KMS-11 (cell line): ENCODE measurements around the gene PFKP.

Experiments
- H2AFZ ChIP-seq: fragments of 200-600 bp; sonication (generic); 2 replicates; pipeline ENCODE4 v1.6.1; 2016; ENCODE audit warnings: antibody characterized with exemption, mixed run types, low read depth
- H3K27ac ChIP-seq: fragments of 200-600 bp; sonication (generic); 2 replicates; pipeline ENCODE4 v1.6.1; 2016; ENCODE audit warnings: mild to moderate bottlenecking, mixed run types
- H3K27me3 ChIP-seq: fragments of 200-600 bp; sonication (generic); 2 replicates; pipeline ENCODE4 v1.6.1; 2017; ENCODE audit warnings: mild to moderate bottlenecking, low read depth, mixed run types, moderate library complexity; ENCODE audit not compliant: insufficient read depth
- H3K36me3 ChIP-seq: fragments of 200-600 bp; sonication (generic); 2 replicates; pipeline ENCODE4 v1.6.1; 2017; ENCODE audit warnings: mild to moderate bottlenecking, mixed run types; ENCODE audit not compliant: insufficient read depth
- H3K4me1 ChIP-seq: fragments of 200-600 bp; sonication (generic); 2 replicates; pipeline ENCODE4 v1.6.1; 2016; ENCODE audit warnings: mild to moderate bottlenecking, low read depth, mixed run types; ENCODE audit not compliant: poor library complexity, severe bottlenecking
- H3K4me2 ChIP-seq: fragments of 200-600 bp; sonication (generic); 2 replicates; pipeline ENCODE4 v1.7.0; 2016; ENCODE audit warnings: mild to moderate bottlenecking, mixed run types
- H3K4me3 ChIP-seq: fragments of 200-600 bp; sonication (generic); IDR thresholded peaks from 2 replicates; pipeline ENCODE4 v1.6.1; 2017; ENCODE audit warnings: low read depth, low read length, mixed read lengths; ENCODE audit not compliant: insufficient read depth
- H3K79me2 ChIP-seq: fragments of 200-600 bp; sonication (generic); 2 replicates; pipeline ENCODE4 v1.6.1; 2016; ENCODE audit warnings: low read depth, mixed run types; ENCODE audit not compliant: insufficient read depth
- H3K9ac ChIP-seq: fragments of 200-600 bp; sonication (generic); 2 replicates; pipeline ENCODE4 v1.6.1; 2016; ENCODE audit warnings: mild to moderate bottlenecking, mixed run types
- H4K20me1 ChIP-seq: fragments of 200-600 bp; sonication (generic); 2 replicates; pipeline ENCODE4 v1.6.1; 2016; ENCODE audit warnings: mild to moderate bottlenecking, mixed run types; ENCODE audit not compliant: insufficient read depth
- CTCF ChIP-seq: fragments of 200-600 bp; sonication (generic); conservative IDR thresholded peaks from 2 replicates; pipeline ENCODE4 v1.6.1; 2017; ENCODE audit warnings: low read depth, mild to moderate bottlenecking, antibody characterized with exemption, low read length, moderate library complexity, mixed read lengths

PFKP gene

GRCh38 chr10:3065622-3066021 is 1.7 kb upstream of the PFKP start:
- Histone ChIP-seq H2AFZ (no peak overlapping the region), H3K27me3 (no peaks in the 10 kb centered on the region), H3K4me1 (peaks cover 16% of the 10 kb centered on the region), H3K4me2 (no peak overlapping the region), H3K36me3 (peaks cover 3% of the 10 kb centered on the region; the same call in 1 of the 2 replicates), H3K27ac (no peak overlapping the region), H3K4me3 (no peak overlapping the region), H3K9ac (no peak overlapping the region), H4K20me1 (peaks cover 9% of the 10 kb centered on the region), H3K79me2 (peaks cover 31% of the 10 kb centered on the region)
- TF ChIP-seq CTCF: no peak

DNA sequence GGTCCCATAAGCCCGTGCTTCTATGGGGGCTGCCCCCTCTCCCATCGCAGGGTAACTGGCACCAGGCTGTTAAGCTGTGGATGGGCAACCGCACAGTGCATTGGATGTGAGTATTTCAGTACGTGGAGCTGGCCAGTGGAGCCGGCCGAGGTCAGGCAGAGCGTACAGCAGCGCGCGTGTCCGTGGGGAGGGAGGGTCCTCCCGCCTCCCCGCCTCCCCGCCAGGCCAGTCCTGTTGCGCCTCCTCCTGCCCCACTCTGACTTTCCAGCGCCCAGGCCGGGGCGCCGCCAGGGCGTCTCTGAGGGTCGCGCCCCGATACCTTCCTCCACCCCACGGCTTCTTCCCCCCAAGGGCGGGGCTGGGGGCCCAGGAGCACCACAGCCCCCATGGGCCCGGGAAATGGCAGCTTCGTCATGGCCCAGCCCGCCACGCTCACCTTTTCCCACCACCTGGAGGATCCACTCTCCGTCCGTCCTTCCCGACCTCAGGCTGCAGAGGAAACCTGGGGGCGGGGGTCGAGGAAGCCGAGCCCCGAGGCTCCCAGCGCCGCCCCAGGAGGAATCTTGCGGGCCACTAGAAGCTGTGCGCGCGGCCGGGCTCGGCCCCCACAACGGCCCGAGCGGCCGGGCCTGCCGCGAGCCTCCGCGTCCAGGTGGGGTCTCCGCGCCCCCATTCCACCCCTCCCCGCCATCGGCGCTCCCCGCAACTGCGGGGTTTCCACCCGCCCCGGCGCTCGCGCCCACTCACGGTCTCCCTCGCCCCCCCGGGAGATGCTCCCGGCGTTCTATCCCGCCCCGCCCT is 831 bp upstream of the PFKP start:
- Histone ChIP-seq H4K20me1 (peaks cover 17% of the 10 kb centered on the region), H3K9ac (no peak overlapping the region)

GRCh38 chr10:3067859-3068179 is 471 bp downstream of the PFKP start:
- Histone ChIP-seq H3K27ac (peak overlapping the region; percentile 83), H3K4me3 (no peak overlapping the region), H3K27me3 (no peaks in the 10 kb centered on the region), H3K4me2 (peak overlapping the region; percentile 44), H3K36me3 (peaks cover 3% of the 10 kb centered on the region; the same call in 1 of the 2 replicates), H2AFZ (peak overlapping the region; percentile 83), H4K20me1 (peaks cover 28% of the 10 kb centered on the region), H3K79me2 (peaks cover 53% of the 10 kb centered on the region), H3K4me1 (peaks cover 30% of the 10 kb centered on the region), H3K9ac (peak overlapping the region; percentile 97)
- TF ChIP-seq CTCF: no peak

More for the DNA sequence above, 831 bp upstream of the PFKP start:
- Histone ChIP-seq H3K27ac (no peak overlapping the region), H3K27me3 (no peaks in the 10 kb centered on the region), H3K36me3 (peaks cover 3% of the 10 kb centered on the region; the same call in 1 of the 2 replicates), H2AFZ (peak overlapping the region; percentile 83), H3K79me2 (peaks cover 40% of the 10 kb centered on the region), H3K4me2 (peak overlapping the region; percentile 42; the same call in 1 of the 2 replicates), H3K4me3 (no peak overlapping the region), H3K4me1 (peaks cover 25% of the 10 kb centered on the region)
- no peak for TF ChIP-seq CTCF

DNA sequence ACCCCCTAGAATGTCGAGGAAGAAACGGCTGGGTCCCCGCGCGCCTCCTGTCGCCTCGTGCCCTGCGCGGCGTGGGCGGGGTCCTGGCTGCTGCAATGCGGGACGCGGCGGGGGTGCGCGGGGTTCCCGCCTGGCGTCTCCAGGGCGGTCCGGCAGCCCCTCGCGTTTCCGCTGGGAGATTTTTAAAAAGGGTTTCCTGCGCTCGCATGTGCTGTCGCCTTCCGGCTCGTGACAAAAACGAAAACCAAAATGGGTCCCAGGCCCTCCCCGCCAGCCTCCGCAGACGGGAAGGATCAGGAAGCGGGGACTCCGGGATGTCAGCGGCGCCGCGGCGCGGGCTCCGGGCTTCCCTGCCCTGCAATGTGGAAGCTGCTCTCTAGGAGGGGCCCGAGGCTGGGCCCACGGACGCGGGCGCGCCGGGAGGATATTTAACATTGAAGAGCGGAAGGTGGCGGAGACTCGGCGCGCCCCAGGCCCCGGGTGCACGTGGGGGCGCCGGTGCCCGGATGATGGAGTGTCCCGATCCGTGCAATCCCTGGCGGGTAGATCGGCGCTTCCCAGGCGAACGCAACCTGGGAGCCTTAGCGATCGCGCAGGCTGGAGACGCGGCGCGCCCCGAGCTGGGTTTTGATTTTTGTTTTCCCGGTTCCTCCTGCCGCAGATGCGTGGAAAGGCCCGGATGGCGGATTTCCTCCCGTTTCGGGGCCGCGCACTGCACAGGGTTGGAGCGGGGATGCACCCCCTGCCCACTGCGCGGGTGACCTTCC is 1.0 kb downstream of the PFKP start:
- peaks cover 3% of the 10 kb centered on the region; the same call in 1 of the 2 replicates for H3K36me3 ChIP-seq
- H3K79me2 ChIP-seq: peaks cover 59% of the 10 kb centered on the region
- peaks cover 34% of the 10 kb centered on the region for H4K20me1 ChIP-seq

More for the DNA sequence above, 1.0 kb downstream of the PFKP start:
- Histone ChIP-seq H3K4me3 (no peak overlapping the region), H3K9ac (peak overlapping the region; percentile 97), H3K27me3 (no peaks in the 10 kb centered on the region), H3K27ac (peak overlapping the region; percentile 83), H2AFZ (peak overlapping the region; percentile 83), H3K4me2 (peak overlapping the region; percentile 44), H3K4me1 (peaks cover 30% of the 10 kb centered on the region)
- no peak for TF ChIP-seq CTCF
